Erythroblast (primary cell): ENCODE results near the gene MRC2.

Source experiments
- GATA1 ChIP-seq: IDR thresholded peaks from 2 replicates; pipeline ENCODE4 v1.6.1; 2011; ENCODE audit warnings: low read depth, mild to moderate bottlenecking, control low read depth, low read length, moderate library complexity
- POLR2A ChIP-seq: IDR thresholded peaks from 2 replicates; pipeline ENCODE4 v1.6.1; 2011; ENCODE audit warnings: mild to moderate bottlenecking, low read length

DNA sequence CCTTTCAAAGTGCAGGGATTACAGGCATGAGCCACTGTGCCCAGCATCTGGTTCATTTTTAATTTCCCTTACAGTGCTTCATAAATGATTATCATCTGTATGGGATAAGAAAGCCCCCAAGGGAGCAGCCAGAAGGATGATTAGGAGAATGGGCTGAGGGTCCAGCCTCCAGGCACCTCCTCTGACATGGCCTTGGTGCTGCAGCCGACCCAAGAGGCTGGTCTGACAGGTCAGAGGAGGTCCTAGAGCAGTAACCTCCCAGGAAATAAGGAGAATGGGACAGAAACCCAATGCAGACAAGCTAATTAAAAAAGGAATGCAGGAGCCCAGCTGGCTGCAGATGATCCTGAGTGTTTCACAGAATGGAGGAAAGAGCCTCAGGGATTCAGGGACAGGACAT is 29.0 kb downstream of the MRC2 start:
- no peak for TF ChIP-seq POLR2A
- TF ChIP-seq GATA1: no peak
